ENCODE measurements around the gene LRRC56.
"Not testable (repeated sequence)": the region's sequence is repeated elsewhere in the genome, so short reads cannot be mapped to it uniquely, and the experiment has no call there.

LRRC56 gene

DNA sequence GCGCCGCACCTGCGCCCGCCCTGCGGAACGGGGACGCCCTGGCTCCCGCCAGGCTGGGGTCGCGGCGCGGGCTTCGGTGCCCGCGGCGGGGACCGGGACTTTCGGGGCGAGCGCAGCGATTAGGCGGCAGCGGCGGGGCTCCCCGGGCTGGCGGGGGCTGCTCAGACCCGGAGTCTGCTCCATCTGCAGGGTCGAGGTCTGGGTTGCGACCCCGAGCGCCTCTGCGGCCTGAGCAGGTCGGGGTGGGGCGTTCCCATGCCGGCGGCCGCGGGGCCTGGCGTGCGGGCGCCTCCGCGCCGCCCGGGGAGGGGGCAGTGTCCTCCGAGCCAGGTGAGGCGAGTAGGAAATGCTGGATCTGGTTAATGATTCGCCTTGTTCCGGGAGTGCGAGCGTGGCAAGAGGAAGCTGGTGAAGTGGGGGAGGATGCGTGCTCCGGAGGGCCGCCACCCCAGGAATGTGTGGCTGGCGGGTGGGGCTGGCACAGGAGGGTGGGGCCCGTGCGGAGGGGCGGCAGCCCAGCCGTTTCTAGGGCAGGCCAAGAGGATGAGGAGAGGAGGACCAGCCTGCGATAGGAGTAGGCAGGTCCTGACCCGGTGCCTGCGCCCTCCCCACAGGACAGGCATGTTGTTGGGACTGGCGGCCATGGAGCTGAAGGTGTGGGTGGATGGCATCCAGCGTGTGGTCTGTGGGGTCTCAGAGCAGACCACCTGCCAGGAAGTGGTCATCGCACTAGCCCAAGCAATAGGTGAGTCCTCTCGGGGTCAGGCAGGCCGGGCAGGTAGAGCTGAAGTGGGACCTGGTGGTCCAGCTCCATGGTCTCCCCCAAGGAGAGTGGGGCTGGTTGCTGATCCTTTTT is 24.0 kb downstream of the LRRC56 start:
- DNase-seq = no peak

DNA sequence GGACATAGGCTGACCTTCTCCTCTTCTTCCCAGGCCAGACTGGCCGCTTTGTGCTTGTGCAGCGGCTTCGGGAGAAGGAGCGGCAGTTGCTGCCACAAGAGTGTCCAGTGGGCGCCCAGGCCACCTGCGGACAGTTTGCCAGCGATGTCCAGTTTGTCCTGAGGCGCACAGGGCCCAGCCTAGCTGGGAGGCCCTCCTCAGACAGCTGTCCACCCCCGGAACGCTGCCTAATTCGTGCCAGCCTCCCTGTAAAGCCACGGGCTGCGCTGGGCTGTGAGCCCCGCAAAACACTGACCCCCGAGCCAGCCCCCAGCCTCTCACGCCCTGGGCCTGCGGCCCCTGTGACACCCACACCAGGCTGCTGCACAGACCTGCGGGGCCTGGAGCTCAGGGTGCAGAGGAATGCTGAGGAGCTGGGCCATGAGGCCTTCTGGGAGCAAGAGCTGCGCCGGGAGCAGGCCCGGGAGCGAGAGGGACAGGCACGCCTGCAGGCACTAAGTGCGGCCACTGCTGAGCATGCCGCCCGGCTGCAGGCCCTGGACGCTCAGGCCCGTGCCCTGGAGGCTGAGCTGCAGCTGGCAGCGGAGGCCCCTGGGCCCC is 24.8 kb downstream of the LRRC56 start:
- DNase-seq = no peak

DNA sequence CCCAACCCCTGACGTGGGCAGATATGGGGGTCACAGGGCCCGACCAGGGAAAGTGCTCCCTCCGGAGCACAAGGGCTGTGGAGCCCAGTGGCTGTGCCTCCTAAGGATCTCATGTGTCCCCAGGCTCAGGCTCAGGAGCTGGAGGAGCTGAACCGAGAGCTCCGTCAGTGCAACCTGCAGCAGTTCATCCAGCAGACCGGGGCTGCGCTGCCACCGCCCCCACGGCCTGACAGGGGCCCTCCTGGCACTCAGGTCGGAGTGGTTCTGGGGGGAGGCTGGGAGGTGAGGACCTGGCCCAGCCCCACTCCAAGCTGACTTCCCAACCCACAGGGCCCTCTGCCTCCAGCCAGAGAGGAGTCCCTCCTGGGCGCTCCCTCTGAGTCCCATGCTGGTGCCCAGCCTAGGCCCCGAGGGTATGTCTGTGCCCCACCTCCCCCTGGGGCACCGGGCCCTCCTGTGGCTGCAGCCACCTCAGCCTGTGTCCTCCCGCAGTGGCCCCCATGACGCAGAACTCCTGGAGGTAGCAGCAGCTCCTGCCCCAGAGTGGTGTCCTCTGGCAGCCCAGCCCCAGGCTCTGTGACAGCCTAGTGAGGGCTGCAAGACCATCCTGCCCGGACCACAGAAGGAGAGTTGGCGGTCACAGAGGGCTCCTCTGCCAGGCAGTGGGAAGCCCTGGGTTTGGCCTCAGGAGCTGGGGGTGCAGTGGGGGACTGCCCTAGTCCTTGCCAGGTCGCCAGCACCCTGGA is 25.9 kb downstream of the LRRC56 start:
- DNase-seq = no peak

DNA sequence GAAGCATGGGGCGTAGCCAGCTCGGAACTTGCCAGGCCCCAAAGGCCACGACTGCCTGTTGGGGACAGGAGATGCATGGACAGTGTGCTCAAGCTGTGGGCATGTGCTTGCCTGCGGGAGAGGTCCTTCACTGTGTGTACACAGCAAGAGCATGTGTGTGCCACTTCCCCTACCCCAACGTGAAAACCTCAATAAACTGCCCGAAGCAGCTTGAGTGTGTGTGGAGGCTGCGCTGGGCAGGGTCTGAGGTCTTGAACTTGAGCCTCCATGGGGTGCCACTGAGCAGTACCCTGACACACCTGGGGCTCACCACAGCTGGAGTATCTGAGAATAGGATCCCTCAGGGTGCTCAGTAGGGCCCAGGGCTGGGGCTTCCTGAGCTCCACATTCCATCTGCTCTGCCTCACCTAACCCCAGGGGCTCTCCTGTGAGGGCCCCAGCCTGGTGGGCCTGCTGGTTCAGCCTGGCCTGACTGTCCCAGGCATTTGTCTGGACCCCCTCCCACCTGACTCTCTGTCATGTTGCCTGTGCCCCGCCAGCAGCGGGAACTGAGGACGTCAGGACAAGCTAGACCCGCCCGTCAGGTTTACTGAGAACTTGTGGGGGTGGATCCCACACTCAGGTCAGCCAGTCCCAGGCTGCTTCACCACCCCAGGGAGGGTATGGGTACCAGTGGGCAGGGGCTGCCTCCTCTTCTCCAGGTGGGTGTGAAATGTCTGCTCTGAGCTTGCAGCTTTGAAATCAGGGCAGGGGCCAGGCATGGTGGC is 26.7 kb downstream of the LRRC56 start:
- no peak for DNase-seq

DNA sequence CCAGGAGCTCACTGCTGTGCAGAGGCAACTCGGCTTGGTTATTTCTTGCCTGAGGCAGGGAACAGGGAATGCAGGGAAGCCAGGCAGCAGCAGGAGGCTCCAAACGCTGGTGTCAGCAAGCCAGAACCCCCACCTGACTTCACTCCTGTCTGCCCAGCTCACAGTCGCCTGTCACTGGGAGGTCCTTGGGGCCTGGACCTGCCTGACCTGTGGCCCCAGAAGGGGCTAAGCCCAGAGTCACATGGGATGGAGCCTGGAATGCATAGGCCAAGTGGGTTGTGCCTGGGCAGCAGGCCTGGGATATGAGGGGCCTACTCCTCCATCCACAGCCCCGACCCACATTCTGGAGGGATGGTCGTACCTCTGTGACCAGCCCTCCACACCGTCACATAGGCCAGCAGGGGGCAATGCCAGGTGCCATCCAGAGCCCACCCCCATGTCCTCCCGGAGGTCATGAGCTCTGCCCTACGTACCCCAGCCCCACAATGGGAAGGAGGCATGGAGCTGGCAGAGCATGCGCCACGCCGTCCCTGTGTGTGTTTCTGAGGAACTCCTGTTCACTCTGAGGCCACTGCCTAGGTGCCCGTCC is 28.7 kb downstream of the LRRC56 start:
- no peak for DNase-seq

DNA sequence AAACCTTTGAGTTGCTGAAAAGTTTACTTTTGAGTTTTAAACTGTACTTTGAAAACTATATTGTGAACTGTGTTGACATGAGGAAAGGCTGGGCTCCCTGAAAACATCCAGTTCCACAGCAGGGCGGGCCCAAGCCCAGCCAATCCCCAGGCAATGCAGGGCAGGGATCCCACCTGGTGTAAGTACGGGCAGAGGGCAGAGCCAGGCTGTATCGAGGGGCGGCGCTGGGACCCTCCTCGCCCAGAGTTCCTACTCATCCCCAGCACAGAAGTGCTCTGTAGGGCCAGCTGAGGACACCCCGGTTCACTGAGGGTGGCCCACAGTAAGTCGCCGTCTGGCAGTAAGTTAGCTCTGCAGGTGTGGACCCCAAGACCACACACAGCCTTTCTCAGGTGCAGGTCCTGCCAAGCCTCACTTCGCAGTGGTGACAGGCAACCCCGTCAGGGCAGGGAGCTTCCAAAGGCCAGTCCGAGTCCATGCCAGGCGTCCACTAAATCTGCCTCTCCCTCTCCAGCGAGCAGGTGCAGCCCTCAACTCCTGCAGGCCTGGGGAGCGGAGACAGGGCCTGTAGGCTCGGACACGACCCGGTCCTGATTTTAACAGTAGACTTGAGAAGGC is 29.8 kb downstream of the LRRC56 start:
- DNase-seq = no peak

DNA sequence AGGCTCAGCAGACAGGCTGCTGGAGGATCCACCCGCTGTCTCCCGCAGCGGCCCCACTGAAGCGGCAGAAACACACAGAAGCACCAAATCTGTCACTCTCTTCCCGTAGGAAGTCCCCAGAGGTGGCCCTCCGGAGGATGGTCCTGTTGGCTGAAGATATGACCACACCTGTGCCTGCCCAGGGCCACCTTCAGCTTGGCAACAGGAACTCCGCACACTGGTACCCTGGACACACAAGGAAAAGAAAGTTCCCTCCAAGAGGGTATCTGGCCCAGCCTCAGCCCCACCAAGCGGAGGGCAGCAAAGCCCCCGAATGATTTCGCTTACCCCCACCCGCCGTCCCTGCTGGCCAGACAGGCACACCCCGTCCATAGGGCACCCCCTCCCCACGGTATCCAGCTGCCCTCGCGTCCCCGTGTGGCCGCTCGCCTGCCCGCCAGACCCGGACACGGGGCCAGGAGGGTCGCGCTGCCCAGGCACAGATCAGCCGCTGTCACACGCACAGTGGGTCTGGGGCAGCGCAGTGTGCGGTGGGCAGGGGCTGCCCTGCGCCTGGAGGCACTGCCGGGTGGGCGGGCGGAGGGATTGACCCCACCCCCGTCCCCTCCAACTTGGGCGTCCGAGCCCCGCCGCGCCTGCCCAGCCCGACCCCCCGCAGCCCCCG is 30.4 kb downstream of the LRRC56 start:
- no peak for DNase-seq

DNA sequence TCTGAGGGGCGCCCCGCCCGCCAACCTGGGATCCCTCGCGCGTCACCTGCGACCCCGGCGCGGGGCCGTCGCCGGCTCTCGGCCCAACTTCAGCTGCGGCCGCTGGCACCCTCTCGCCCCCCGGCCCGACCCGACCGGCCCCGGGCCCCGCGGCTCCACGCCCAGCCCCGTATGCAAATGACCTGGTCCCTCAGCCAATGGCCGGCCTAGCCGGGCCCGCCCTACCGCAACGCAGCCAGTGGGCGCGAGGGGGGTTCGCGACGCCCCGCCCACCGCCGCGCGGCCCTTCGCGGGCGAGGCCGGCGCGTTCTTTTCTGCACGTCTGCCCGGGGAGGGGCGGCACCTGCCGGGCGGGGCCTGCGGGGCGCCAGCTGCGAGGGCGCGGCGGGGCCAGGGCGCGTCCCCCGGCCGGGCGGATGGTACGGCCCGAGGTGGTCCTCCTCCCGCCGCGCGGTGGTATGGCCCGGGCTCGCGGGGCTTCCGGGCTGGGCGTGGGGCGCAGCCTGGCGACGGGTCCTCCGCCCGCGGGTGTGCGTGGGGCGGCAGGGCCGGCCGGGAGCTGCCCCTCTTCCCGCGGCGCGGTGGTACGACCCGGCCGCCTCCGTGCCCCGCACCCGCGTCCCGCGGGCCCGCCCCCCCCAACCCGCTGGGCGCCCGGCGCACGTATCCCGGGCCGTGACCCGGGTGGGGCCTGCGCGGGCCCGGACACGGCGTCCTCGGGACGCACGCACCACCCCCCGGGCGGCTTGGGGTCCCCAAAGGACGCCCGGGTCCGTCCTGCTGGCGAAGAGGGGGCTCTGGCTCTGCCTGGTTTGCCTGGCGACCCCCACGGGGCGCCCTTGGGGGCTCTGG is 31.2 kb downstream of the LRRC56 start:
- DNase-seq = peak; percentile 91

DNA sequence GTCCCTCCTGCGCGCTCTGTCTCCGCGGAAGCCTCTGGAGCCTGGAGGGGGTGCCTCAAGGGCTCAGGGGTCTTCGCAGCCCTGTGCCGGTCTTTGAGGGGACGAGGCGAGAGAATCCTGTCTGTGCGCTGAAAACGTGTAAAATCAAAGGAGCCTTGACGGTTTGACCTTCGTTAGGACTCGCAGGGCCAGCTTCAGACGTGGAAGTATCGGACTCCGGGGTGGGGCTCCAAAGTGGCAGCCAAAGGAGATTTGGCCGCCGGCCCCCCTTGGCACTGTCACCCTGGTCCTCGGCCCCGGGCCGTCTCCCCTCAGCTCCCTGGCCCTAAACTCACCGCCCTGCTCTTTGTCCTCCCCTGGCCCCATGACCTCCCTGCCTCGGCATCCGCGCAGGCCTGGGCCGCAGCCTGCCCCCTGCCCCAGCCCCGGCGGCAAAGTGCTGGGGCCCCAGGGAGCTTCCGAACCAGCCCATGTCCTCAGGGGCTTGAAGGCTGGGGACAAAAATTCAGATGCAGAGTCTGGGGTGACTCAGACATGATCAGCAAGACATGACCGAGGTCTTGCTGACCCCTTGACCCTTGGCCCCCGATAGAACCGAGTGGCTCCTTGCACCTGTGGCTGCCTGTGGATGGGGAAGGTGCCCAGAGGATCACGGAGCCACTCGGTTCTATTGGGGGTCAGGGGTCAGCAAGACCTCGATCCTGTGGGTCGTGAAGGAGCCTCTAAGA is 32.0 kb downstream of the LRRC56 start:
- DNase-seq = no peak

DNA sequence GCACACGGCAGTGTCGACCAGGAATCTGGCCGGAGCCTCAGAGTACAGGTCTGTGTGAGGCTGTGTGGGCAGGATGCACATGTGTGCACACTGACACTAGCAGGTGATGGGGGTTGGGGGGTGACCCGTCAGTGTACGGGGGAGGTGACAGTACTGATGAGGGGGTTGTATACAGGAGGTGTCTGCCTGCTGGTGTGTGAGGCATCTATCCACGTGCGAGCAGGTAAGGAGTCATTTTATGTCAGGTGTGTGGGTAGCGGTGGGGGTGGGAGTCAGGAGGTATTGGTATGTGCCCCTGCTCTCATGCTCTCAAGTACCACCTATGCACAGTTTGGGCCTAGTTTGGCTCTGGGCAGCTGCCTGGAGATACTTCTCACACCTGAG is 34.5 kb downstream of the LRRC56 start:
- DNase-seq = no peak

DNA sequence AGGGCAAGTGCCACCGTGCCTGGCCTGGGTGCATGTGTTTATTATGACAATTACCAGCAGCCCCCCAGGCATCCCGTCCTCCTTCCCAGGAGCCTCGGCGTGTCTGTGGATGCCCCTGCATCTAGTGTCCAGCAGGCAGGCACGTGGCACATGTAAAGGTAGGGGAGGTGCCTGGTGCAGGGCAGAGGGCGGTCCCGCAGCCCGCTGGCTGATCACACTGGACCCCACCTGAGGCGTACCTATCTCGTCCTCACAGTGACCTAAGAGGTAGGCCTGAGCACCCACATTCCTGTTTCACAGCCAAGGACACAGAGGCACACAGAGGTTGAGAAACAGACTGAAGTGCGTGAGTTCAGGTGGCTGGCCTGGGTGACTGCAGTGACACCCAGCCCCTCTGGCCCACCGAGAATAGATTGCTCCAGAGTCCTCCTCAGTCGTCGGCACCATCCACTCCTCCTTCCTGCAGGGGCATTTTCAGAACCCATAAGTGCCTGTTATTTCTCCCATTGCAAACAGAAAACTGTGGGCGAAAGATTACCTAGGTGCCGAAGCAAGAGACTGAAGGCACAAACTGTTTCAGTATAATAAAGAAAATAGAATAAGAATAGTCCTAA is 35.9 kb downstream of the LRRC56 start:
- DNase-seq = no peak

DNA sequence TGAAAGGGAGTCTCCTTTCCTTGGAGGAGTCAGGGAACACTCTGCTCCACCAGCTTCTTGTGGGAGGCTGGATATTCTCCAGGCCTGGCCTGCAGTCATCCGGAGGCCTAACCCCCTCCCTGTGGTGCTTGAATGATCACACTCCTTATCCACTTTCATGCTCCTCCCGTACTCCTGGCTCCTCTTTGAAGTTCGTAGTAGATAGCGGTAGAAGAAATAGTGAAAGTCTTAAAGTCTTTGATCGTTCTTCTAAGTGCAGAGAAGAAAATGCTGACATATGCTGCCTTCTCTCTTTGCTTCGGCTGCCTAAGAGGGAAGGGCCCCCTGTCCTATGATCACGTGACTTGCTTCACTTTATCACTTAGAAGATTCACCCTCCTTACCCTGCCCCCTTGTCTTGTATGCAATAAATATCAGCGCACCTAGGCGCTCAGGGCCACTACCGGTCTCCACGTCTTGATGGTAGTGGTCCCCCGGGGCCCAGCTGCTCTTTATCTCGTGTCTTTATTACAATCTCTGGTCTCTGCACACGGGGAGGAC is 36.8 kb downstream of the LRRC56 start:
- not testable (repeated sequence) for DNase-seq

DNA sequence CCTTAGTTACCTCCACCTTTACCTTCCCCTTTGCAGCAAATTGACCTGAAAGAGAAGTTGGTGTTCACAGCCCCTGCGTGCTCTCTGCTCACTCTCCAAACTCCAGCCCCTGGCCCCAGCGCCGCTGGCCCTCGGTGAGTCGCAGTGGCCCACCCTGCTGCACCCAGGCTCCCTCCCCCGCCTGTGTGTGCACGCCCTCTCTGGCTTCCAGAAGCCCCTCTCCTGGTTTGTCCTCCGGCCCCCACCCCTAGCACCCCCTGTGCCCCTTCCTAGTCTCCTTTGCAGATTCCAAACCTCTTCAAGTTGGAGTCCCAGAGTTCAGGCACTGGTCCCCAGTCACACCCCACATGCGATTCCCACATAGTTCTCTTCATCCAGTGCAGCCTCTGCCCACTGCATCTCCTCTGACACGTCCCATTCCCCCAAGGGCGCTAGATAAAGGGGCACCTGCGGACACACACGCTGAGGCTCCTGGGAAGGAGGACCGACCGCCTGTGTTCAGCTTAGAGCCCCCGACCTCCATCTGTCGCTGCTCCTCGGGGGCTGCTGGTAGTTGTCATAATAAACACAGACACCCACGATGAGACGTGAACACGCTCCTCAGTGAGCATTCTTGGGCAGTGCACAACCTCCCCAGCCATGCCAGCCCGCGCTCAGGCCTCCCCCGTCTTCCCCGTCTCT is 37.4 kb downstream of the LRRC56 start:
- no peak for DNase-seq

DNA sequence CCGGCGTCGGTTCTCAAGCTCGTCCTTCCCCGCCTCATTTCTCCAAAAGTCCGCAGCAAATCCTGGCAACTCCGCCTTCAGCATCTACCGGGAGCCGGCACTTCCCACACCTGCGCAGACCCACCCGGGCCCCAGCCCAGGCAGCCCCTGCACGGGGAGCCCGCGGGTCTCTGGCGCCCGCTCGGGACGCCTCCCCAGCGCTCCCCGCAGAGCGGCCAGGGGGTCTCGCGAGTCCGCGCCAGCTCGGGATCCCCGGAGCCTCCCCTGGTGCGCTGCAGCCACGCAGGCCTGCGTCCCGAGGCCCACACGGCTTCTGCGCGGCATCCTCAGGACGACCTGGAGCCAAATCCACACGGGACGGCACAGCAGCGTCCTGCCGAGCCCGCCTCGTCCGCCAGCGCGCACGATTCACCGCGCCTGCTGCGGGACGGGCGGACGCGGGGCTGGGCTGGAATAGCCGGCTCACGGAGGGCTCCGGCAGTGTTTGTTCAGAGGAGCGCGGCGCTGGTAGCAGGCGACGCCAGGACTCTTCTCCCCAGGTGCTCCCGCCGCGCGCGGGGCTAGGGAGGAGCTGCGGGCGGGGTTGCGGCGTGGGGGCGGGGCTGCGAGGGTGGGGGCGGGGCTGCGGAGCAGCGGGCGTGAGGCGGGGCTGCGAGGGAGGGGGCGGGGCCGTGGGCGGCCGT is 38.1 kb downstream of the LRRC56 start:
- peak; percentile 83 for DNase-seq

DNA sequence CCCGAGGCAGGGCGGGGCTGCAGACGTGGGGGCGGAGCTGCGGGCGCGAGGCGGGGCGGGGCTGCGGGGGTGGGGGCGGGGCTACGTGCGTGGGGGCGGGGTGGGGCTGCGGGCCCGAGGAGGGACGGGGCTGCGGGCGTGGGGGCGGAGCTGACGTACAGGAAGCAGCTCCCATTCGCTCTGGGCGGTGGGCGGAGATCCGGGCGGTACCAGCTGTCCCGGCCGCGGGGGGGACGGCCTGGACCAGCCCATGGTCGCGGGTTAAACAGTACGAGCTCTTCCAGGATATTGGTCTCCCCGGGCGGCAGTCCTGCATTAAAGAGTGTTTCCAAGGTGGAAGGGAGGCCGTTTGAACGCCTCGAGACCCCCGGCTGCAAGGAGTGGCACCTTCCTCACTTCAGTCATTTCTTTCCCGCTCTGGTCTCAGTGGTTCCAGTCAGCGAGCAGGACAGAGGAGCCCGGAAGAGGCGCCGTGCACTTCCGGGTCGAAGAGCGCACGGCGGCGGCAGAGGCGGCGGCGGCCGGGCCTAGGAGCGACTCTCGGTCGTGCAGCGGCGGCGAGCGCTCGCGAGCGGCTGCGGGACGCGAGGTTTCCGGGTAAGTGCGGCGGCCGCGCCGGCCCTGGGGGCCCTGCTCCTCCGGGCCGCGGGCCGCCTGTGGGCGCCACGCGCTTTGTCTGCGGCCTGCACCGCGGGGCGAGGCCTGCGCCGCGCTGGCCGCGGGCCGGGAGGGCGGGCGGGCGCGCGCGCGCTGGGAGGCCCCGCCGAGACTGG is 38.9 kb downstream of the LRRC56 start, which contains the start of gene PHRF1:
Gene PHRF1, plus strand, starts transcription at position 475 of the 773 bp plus-strand sequence. CDS start 5,043 bp downstream, outside the sequence.
- DNase-seq = peak; percentile 85

DNA sequence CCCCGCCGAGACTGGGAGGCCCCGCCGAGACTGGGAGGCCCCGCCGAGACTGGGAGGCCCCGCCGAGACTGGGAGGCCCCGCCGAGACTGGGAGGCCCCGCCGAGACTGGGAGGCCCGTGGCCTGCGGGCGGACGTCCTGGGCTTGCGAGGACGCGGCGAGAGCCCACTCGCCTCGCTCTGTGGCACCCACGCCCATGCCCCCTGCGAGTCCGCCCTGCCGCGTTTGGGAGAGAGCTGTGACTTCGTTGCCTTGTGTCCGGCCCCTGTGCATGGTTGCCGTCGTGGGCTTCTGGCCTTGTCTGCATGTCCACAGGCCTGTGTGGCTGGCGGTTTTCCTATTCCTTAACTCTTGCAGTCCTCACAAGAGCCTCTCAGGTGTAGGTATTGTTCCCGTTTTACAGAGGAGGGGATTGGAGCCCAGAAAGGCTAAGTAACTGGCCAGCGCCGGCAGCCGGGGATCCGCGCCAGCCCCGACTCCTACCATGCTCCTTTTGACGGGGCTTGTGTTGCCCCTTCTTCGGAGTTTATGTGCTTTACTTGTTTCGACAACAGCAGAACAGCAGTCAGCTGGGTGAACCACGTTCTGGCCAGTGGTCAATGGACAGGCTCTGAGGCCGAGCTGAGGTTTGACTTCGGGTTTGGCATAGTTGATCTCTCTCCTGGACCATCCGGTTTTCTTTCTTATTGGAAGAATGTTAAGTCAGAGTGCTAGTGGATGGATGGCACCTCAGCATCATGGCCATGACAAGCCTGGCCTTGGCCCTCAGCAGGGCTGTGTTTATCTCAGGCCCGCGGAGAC is 39.7 kb downstream of the LRRC56 start:
- DNase-seq = no peak
